ENCODE measurements around the gene FAM237B.
"Not testable (repeated sequence)": the region's sequence is repeated elsewhere in the genome, so short reads cannot be mapped to it uniquely, and the experiment has no call there.

The FAM237B gene

GRCh38 chr7:90320801-90321494 lies at the start of gene FAM237B:
FAM237B (minus strand) TSS chr7:90321304; CDS start chr7:90319748, 1,556 bp downstream.
- no peak for DNase-seq

GRCh38 chr7:90351987-90352386 lies 30.9 kb upstream of the FAM237B start:
- DNase-seq, result no peak

- not testable (repeated sequence) for DNase-seq
Measured at GRCh38 chr7:90350032-90350431, 28.9 kb upstream of the FAM237B start.

- DNase-seq, result no peak
Measured at GRCh38 chr7:90349305-90349704, 28.2 kb upstream of the FAM237B start.

GRCh38 chr7:90347759-90348158 lies 26.7 kb upstream of the FAM237B start:
- no peak for DNase-seq

GRCh38 chr7:90346336-90347125 lies 25.4 kb upstream of the FAM237B start, which contains the start of gene GTPBP10:
GTPBP10 (plus strand) TSS chr7:90346716; CDS start chr7:90346742, 26 bp downstream.
- peak; percentile 95 to 96 for DNase-seq

- peak in 1 of 2 donors; percentile 14 for DNase-seq
Measured at GRCh38 chr7:90345595-90346335, 24.7 kb upstream of the FAM237B start.

GRCh38 chr7:90345016-90345415 lies 23.9 kb upstream of the FAM237B start:
- no peak for DNase-seq

- no peak for DNase-seq
Measured at GRCh38 chr7:90337106-90337505, 16.0 kb upstream of the FAM237B start.

- not testable (repeated sequence) for DNase-seq
Measured at GRCh38 chr7:90334926-90335325, 13.8 kb upstream of the FAM237B start.

- no peak for DNase-seq
Measured at GRCh38 chr7:90334193-90334843, 13.2 kb upstream of the FAM237B start.

GRCh38 chr7:90326500-90326899 lies 5.4 kb upstream of the FAM237B start:
- no peak for DNase-seq

GRCh38 chr7:90322837-90323236 lies 1.7 kb upstream of the FAM237B start:
- no peak for DNase-seq

GRCh38 chr7:90320418-90320800 lies 695 bp downstream of the FAM237B start:
- DNase-seq, result no peak

- DNase-seq, result no peak
Measured at GRCh38 chr7:90320014-90320413, 1.1 kb downstream of the FAM237B start.

GRCh38 chr7:90313907-90314306 lies 7.2 kb downstream of the FAM237B start:
- no peak for DNase-seq

- peak in 1 of 2 donors; percentile 6 for DNase-seq
Measured at GRCh38 chr7:90312745-90313144, 8.4 kb downstream of the FAM237B start.

- no peak for DNase-seq
Measured at GRCh38 chr7:90311175-90311574, 9.9 kb downstream of the FAM237B start.

GRCh38 chr7:90309872-90310271 lies 11.2 kb downstream of the FAM237B start:
- no peak for DNase-seq

GRCh38 chr7:90303241-90303640 lies 17.9 kb downstream of the FAM237B start:
- DNase-seq, result no peak

GRCh38 chr7:90298145-90299038 lies 22.7 kb downstream of the FAM237B start:
- peak in 1 of 2 donors; percentile 15 for DNase-seq
